HG03575 (cell line): ENCODE measurements around the gene RAP2A.

Experiments used
- ATAC-seq: cut with Tn5 transposase; IDR thresholded peaks from one replicate; pipeline ENCODE4 v1.9.1; 2021; ENCODE audit not compliant: unreplicated experiment, insufficient number of reproducible peaks, low FRiP score; ENCODE audit errors: extremely low read depth

RAP2A gene

DNA sequence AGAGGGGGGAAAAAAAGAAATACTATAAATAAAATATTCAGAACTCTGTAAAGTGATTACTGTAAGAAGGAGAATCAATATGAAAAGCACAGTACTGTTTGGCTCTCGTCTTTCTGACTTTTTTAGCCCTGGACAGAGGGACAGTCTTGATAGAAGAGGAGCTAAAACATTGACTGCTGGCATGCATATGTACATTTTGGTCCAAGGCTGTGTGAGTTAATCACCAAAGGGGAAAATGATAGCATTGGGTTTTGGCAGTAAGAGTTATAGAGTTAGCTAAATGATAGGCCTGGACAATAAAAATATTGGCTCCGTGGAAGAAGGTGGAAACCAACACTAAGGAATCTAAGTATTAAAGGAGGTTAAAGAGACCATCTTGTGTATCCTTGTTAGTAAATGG lies 50.3 kb downstream of the RAP2A start:
- no peak for ATAC-seq

- ATAC-seq: no peak
Observed at GRCh38 chr13:97485320-97485719, 51.4 kb downstream of the RAP2A start.

DNA sequence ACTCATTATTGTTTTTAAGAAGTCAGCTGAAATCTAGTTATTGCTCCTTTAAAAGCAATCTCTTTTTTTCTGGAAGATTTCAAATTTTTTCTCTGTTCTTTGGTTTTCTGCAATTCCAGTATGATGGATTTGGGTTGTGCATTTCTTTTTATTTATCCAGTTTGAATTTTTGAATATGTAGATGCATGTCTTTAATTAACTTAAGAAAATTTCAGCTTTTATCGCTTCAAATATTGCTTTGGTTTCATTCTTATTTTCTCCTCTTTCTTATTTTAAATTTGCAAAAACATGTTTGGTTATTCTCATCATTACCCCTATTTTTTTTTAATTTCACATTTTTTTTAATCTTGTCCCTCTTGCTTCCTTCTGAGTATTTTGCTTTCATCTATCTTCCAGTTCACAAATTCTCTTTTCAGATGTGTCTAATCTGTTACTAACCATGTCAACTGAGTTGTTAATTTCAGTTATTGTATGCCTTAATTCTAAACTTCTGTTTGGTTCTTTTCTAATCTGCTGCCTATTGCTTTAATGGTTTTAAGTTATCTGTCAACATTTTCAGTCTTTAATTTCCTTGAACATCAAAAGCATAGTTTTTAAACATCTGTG lies 56.8 kb downstream of the RAP2A start:
- ATAC-seq: no peak

- ATAC-seq: no peak
Observed at GRCh38 chr13:97491452-97491851, 57.5 kb downstream of the RAP2A start.

DNA sequence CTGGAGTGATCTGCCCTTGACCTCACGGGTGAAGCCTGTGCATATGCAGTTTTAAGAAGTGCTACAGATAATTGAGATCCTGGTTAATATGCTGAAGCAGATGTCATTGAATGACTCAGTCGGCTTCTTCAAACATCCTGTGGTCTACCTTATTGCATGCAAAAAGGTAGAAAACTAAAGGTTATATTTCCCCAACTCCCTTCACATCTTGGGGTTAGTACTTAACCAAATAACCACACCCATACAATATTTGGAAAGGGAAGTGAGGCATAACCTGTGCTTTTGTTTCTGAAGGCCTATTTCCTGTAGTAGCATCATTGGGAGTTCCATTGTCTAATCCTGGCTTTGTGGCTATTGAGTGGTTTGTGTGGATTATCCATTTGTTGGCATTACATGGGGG lies 58.3 kb downstream of the RAP2A start:
- no peak for ATAC-seq

DNA sequence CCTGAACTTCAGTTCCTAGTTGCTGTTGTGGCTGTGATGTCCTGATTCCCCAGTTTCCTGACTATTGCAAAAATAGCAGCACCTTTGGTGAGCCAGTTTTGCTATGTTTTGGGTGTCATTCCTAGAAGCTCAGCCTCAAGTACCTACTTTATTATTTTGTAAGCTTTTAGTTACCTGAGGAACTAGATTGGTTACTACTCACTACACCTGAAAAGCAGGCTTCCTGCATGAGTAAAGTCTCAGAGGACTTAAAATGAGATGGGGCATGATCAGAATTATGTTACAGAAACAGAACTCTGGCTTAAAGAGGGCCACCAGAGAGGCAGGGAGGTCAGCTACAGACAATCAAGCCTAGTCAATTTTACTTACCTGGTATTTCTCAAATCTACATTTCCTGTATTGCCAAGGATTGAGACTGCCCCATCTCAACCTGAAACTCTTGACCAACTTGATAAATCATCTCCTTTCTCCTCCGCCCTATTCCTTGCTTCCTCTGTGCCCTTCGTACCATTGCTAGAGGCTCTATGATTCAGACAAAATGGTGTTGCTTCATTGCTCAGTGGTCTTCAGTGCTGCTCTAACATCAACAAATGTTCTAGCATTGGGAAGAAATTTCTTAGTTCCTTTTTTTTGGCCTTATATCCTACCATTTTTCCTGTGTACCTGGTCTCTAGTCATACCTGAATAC lies 58.9 kb downstream of the RAP2A start:
- no peak for ATAC-seq

DNA sequence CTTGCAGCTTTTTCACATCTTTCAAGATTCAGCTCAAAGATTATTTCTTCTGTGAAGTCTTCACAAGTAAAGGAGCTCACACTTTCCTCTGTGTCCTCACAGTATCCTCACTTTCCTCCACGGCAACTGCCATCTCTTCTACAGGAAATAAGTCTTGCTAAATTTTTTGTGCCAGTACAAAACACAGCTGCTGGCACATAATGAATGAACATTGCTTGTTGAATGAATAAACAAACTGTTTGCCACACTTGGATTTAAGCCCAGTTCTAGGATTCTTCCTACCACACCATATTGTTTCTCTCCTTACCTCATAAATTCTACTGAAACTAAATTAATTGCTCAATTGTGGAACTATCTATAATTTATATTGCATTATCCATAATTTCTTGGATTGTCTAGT lies 59.5 kb downstream of the RAP2A start:
- ATAC-seq: no peak

GRCh38 chr13:97495678-97496077 lies 61.7 kb downstream of the RAP2A start:
- no peak for ATAC-seq

- ATAC-seq: no peak
Observed at GRCh38 chr13:97496511-97496910, 62.5 kb downstream of the RAP2A start.

DNA sequence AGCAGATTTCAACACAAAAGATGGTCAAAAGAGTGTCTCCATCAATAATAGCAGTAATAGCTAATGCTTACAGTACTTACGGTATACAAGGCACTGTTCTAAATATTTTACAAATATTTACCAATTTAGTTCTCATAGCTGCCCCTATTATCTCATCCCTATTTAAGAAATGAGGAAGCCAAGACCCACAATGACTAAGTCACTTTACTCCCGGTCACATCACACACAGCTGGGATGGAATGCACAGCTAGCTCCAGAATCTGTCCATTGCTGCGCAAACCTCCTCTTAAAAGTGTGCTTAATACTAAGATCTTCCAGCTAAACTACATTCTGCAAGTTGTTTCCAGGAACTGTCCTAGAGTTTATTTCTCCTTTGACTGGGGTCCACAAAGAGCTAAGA lies 63.4 kb downstream of the RAP2A start:
- ATAC-seq: no peak

- no peak for ATAC-seq
Observed at GRCh38 chr13:97498419-97498818, 64.5 kb downstream of the RAP2A start.

GRCh38 chr13:97499181-97499580 lies 65.2 kb downstream of the RAP2A start:
- no peak for ATAC-seq

GRCh38 chr13:97502181-97502580 lies 68.2 kb downstream of the RAP2A start:
- ATAC-seq: no peak

GRCh38 chr13:97502706-97503105 lies 68.7 kb downstream of the RAP2A start:
- ATAC-seq: no peak

DNA sequence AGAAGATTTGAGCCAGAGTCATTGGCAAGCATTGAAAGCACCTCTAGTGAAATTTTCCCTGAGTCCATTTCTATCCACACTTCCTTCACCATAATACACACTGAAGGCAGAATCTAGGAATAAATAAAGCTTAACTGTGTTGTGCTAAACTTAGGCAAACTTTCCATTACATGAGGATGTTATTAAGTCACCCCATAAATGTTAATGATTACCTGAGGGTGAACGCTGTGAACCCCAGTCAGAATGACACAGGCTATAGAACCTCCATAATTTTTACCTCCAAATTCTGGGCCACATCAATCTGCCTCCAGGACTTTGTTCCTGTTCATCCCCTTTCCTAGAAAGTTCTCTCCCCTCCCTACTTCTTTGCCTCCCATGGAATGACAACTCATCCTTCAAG lies 71.0 kb downstream of the RAP2A start:
- no peak for ATAC-seq

DNA sequence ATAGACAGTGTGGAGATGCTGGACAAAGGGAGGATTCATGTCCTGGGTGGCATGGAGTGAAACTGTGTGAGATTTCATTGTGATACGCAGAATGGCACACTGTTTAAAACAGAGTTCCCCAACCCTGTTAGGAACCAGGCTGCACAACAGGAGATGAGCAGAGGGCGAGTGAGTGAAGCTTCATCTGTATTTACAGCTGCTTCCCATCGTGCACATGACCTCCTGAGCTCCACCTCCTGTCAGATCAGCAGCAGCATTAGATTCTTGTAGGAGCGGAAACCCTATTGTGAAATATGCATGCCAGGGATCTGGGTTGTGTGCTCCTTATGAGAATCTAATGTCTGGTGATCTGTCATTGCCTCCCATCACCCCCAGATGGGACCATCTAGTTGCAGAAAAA lies 72.5 kb downstream of the RAP2A start:
- no peak for ATAC-seq

GRCh38 chr13:97512732-97513131 lies 78.8 kb downstream of the RAP2A start:
- no peak for ATAC-seq

GRCh38 chr13:97515643-97516042 lies 81.7 kb downstream of the RAP2A start:
- ATAC-seq: no peak

DNA sequence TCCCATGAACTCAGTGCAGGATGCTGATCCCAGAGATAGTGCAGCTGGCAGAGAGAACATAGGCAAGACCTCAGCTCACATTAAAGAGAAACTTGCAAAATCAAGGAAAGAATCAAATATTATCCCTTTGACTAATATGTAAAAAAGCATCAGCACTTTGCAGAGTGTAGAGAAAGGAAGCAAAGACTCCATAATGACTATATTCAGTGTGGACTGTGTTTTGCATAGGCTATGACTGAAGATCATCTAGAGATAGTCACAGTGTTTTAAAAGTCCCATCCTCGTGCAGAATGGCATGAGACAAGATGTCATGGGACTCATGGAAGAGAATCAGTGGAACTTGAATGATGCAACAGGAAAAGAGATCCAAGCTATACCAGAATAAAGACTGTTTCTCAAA lies 84.0 kb downstream of the RAP2A start:
- no peak for ATAC-seq
